RWPE2 (cell line): ENCODE measurements around the gene MIS18BP1.
"Not testable (repeated sequence)": the region's sequence is repeated elsewhere in the genome, so short reads cannot be mapped to it uniquely, and the experiment has no call there.

ENCODE experiments used
- ATAC-seq: fragments of 200-7000 bp; cut with Tn5 transposase; 3 replicates; pipeline ENCODE4 v1.9.1; 2021; ENCODE audit warnings: low read depth
- DNase-seq: peaks from one replicate; pipeline ENCODE4 v3.0.0-alpha.2; 2020; ENCODE audit warnings: low spot score
- H3K27ac ChIP-seq: fragments of 450-650 bp; 2 replicates; pipeline ENCODE4 v1.5.1; 2017; ENCODE audit warnings: mild to moderate bottlenecking; ENCODE audit not compliant: poor library complexity, severe bottlenecking
- H3K27me3 ChIP-seq: fragments of 250-450 bp; sonication (Bioruptor Pico); 2 replicates; pipeline ENCODE4 v1.5.1; 2021; ENCODE audit warnings: mild to moderate bottlenecking, moderate library complexity; ENCODE audit not compliant: insufficient read depth, poor library complexity, severe bottlenecking
- H3K36me3 ChIP-seq: fragments of 250-450 bp; sonication (Bioruptor Pico); 2 replicates; pipeline ENCODE4 v1.5.1; 2020; ENCODE audit warnings: low read depth, mild to moderate bottlenecking, moderate library complexity
- H3K4me1 ChIP-seq: fragments of 250-450 bp; sonication (Bioruptor Pico); 2 replicates; pipeline ENCODE4 v1.5.1; 2021; ENCODE audit warnings: mild to moderate bottlenecking, moderate library complexity; ENCODE audit not compliant: insufficient read depth, poor library complexity, severe bottlenecking
- H3K4me3 ChIP-seq: fragments of 250-450 bp; sonication (Bioruptor Pico); 2 replicates; pipeline ENCODE4 v1.5.1; 2021; ENCODE audit warnings: mild to moderate bottlenecking, moderate library complexity; ENCODE audit not compliant: severe bottlenecking
- H3K9me3 ChIP-seq: fragments of 250-450 bp; sonication (Bioruptor Pico); 2 replicates; pipeline ENCODE4 v1.5.1; 2021; ENCODE audit warnings: mild to moderate bottlenecking, moderate library complexity; ENCODE audit not compliant: severe bottlenecking
- TF ChIP-seq, protein P1 (sequence below): fragments of 450-650 bp; IDR thresholded peaks from one replicate; pipeline ENCODE4 v1.5.1; 2017; ENCODE audit warnings: mild to moderate bottlenecking, moderate library complexity; ENCODE audit not compliant: poor library complexity, severe bottlenecking

MIS18BP1 gene

GRCh38 chr14:45253070-45253753 is at the start of gene MIS18BP1:
MIS18BP1 (minus strand) TSS chr14:45253202; CDS start chr14:45247286, 5,916 bp downstream.
- TF ChIP-seq, protein P1, sequence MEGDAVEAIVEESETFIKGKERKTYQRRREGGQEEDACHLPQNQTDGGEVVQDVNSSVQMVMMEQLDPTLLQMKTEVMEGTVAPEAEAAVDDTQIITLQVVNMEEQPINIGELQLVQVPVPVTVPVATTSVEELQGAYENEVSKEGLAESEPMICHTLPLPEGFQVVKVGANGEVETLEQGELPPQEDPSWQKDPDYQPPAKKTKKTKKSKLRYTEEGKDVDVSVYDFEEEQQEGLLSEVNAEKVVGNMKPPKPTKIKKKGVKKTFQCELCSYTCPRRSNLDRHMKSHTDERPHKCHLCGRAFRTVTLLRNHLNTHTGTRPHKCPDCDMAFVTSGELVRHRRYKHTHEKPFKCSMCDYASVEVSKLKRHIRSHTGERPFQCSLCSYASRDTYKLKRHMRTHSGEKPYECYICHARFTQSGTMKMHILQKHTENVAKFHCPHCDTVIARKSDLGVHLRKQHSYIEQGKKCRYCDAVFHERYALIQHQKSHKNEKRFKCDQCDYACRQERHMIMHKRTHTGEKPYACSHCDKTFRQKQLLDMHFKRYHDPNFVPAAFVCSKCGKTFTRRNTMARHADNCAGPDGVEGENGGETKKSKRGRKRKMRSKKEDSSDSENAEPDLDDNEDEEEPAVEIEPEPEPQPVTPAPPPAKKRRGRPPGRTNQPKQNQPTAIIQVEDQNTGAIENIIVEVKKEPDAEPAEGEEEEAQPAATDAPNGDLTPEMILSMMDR = peak; percentile 95
- peak; percentile 98 for DNase-seq
- ATAC-seq = peak; percentile 84
- Histone ChIP-seq H3K27me3 (no peaks in the 10 kb centered on the region), H3K4me1 (peaks cover 16% of the 10 kb centered on the region), H3K36me3 (no peaks in the 10 kb centered on the region), H3K9me3 (peaks cover 6% of the 10 kb centered on the region), H3K4me3 (peak within 1 kb of the TSS; percentile 71), H3K27ac (peak within 1 kb of the TSS; percentile 93)

- H3K27ac ChIP-seq = no peak overlapping the region
- H3K4me3 ChIP-seq = no peak overlapping the region
- TF ChIP-seq, protein P1 = no peak
- ATAC-seq (no peak), DNase-seq (no peak)
- H3K27me3 ChIP-seq = no peaks in the 10 kb centered on the region
- H3K4me1 ChIP-seq = no peaks in the 10 kb centered on the region
- H3K9me3 ChIP-seq = no peaks in the 10 kb centered on the region
- H3K36me3 ChIP-seq = no peaks in the 10 kb centered on the region
Observed at GRCh38 chr14:45298423-45299117, 45.6 kb upstream of the MIS18BP1 start.

GRCh38 chr14:45294796-45295195 is 41.8 kb upstream of the MIS18BP1 start:
- H3K4me1 ChIP-seq, DNase-seq, H3K27me3 ChIP-seq, H3K36me3 ChIP-seq, ATAC-seq, H3K4me3 ChIP-seq, H3K9me3 ChIP-seq, H3K27ac ChIP-seq: not testable (repeated sequence)

DNA sequence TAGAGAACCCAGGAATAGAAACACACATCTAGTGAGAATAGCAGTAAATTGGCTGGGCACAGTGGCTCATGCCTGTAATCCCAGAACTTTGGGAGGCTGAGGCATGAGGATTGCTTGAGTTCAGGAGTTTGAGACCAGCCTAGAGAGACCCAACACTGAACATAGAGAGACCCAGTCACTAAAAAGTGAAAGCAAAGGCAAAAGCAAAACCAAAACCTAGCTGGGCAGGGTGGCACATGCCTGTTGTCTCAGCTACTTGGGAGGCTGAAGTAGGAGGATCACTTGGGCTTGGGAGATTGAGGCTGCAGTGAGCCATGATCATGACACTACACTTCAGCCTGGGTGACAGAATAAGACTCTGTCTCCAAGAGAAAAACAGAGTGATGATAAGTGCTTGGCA is 37.5 kb upstream of the MIS18BP1 start:
- TF ChIP-seq, protein P1 = no peak
- H3K4me3 ChIP-seq = no peak overlapping the region
- ATAC-seq = no peak
- peaks cover 10% of the 10 kb centered on the region for H3K27me3 ChIP-seq
- no peaks in the 10 kb centered on the region for H3K9me3 ChIP-seq
- DNase-seq = no peak
- H3K4me1 ChIP-seq = no peaks in the 10 kb centered on the region
- H3K36me3 ChIP-seq = no peaks in the 10 kb centered on the region
- no peak overlapping the region for H3K27ac ChIP-seq

- H3K27me3 ChIP-seq = peaks cover 7% of the 10 kb centered on the region
- no peaks in the 10 kb centered on the region for H3K36me3 ChIP-seq
- ATAC-seq (no peak), DNase-seq (no peak)
- H3K9me3 ChIP-seq = no peaks in the 10 kb centered on the region
- H3K27ac ChIP-seq = no peak overlapping the region
- no peaks in the 10 kb centered on the region for H3K4me1 ChIP-seq
- no peak overlapping the region for H3K4me3 ChIP-seq
- TF ChIP-seq, protein P1 = peak; percentile 34
Observed at GRCh38 chr14:45287610-45288009, 34.6 kb upstream of the MIS18BP1 start.
